ENCODE data around the gene CDAN1.
"Not testable (repeated sequence)": the region's sequence is repeated elsewhere in the genome, so short reads cannot be mapped to it uniquely, and the experiment has no call there.

The CDAN1 gene

GRCh38 chr15:42707068-42707467 is 29.9 kb downstream of the CDAN1 start:
- DNase-seq: no peak

DNA sequence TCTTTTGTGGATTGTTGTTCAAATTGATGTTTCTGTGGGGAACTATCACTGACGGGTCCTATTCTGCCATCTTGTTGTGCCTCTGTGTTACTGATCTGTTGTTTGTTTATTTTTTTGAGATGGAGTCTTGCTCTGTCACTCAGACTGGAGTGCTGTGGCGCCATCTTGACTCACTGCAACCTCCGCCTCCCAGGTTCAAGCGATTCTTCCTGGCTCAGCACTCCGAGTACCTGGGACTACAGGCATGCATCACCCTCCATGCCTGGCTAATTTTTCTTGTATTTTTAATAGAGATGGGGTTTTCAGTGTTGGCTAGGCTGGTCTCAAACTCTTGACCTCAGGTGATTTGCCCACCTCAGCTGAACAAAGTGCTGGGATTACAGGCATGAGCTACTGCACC is 31.6 kb downstream of the CDAN1 start:
- DNase-seq: no peak

- peak; percentile 36 for DNase-seq
Observed at GRCh38 chr15:42704492-42704926, 32.4 kb downstream of the CDAN1 start.

DNA sequence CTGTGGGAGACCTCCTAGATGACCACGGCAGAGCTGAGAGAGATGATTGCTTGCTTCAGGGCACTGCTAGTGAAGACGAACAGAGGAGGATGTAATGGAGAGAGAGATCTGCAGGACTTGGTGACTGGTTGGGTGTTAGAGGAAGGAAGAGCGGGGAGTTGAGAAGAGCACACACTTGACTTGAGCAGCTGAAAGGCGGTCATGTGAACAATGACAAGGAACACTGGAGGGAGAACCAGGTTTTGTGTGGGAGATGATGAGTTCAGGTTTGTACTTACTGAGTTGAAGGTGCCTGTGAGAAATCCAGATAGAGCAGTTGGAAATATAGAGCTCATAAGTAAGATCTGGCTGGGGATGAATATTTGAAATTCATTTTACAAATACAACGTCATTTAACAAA is 40.3 kb downstream of the CDAN1 start:
- DNase-seq: no peak

DNA sequence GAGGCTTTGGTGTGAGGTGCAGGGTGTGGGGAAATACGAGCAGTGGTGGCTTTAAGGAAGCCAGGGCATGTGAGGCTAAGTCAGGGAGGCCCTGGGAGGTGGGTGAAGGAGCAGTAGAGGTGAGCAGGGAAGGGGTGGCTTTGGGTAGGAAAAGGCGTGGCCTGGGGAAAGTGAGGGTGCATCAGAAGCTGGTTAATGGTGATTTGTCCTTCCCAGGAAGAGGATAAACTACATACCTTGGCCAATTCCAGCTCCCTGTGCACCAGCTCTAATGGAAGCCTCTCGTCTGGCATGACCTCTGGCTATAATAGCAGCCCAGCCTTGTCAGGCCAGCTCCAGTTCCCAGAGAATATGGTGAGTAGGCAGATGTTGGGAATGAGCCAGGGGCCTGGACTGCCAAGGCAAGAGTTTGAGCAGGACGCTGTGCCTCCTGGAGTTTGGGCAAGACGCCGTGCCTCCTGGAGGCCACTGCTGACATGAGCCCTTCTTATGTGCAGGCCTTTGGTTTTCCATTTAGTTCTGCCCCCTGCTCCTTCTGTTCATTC is 41.3 kb downstream of the CDAN1 start:
- no peak for DNase-seq

GRCh38 chr15:42694398-42694797 is 42.5 kb downstream of the CDAN1 start:
- DNase-seq: no peak

DNA sequence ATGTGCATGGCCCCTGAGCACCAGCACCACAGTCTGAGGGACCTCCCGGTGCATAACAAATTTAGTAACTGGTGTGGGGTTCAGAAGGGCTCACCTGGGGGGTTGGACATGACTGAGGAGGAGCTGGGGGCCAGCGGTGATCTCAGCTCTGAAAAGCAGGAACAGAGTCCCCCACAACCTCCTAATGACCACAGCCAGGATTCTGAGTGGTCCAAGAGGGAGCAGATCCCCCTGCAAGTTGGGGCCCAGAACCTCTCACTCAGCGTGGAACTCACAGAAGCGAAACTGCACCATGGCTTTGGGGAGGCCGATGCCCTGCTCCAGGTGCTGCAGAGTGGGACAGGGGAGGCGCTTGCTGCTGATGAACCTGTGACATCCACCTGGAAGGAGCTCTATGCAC is 43.0 kb downstream of the CDAN1 start:
- no peak for DNase-seq

DNA sequence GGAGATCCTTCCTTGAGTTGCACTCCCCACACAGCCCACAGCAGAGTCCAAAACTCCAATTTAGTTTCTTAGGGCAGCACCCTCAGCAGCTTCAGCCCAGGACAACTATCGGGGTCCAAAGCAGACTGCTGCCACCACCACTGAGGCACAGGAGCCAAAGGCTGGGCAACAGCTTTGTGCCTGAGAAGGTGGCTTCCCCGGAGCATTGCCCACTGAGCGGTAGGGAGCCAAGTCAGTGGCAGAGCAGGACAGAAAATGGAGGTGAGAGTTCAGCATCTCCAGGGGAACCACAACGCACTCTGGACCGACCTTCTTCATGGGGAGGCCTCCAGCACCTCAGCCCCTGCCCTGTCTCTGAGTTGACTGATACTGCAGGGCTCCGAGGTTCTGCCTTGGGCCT is 43.4 kb downstream of the CDAN1 start:
- DNase-seq: no peak

GRCh38 chr15:42692997-42693396 is 43.9 kb downstream of the CDAN1 start:
- DNase-seq: no peak

- no peak for DNase-seq
Observed at GRCh38 chr15:42692536-42692935, 44.4 kb downstream of the CDAN1 start.

GRCh38 chr15:42691770-42692169 is 45.2 kb downstream of the CDAN1 start:
- no peak for DNase-seq

GRCh38 chr15:42691308-42691707 is 45.6 kb downstream of the CDAN1 start:
- no peak for DNase-seq

- no peak for DNase-seq
Observed at GRCh38 chr15:42688301-42688700, 48.6 kb downstream of the CDAN1 start.

DNA sequence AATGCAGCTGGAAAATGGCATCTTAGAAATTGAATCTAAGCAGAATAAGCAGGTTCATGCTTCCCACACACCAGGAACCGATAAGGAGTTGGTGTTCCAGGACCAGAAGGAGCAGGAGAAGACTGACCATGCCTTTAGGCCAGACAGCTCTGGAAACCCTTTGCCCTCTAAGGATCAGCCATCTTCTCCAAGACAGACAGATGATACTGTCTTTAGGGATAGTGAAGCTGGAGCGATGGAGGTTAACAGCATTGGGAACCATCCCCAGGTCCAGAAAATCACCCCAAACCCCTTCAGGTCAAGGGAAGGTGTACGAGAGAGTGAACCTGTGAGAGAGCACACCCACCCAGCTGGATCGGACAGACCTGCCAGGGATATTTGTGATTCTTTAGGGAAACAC is 49.2 kb downstream of the CDAN1 start:
- DNase-seq: no peak

DNA sequence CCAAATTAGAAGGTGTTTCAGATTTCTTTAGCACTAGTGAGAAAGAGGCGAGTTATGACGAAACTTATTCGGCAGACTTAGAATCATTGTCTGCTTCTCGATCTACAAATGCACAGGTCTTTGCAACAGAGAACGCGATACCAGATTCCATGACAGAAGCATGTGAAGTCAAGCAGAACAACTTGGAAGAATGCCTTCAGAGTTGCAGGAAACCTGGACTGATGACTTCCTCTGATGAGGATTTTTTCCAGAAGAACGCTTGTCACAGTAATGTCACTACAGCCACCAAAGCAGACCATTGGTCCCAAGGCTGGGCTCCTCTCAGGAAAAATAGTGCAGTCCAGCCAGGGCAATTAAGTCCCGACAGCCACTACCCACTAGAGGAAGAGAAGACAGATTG is 50.6 kb downstream of the CDAN1 start:
- no peak for DNase-seq

- DNase-seq: no peak
Observed at GRCh38 chr15:42681119-42681518, 55.8 kb downstream of the CDAN1 start.

GRCh38 chr15:42680142-42680482 is 56.8 kb downstream of the CDAN1 start:
- DNase-seq: not testable (repeated sequence)

- DNase-seq: no peak
Observed at GRCh38 chr15:42679285-42680141, 57.4 kb downstream of the CDAN1 start.

- DNase-seq: no peak
Observed at GRCh38 chr15:42675021-42675420, 61.9 kb downstream of the CDAN1 start.

DNA sequence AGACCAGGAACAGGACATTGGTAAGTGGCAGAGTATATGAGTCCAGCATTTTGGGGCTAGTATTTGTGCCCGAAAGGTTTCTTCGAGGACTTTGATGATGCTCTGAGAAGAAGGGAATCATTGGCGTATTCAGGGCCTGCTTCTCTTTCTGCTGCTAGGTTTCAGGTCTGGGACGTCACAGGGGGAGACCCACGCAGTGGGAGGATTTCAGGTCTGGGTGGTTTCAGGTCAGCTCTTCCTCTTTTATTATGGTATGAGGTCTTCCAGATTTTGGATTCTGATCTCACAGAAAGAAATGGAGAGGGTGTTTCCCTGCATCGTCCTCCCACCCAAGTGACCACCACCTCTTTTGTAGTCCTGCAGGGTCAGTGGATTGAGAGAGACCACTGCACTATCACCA is 62.5 kb downstream of the CDAN1 start:
- no peak for DNase-seq

Data from NCI-H1092 treated with DMSO at 0.1 percent for 48 hours (cell line).